DOHH2 (cell line): ENCODE results near the gene ANKRD40CL.

Source experiments
- EZH2phosphoT487 ChIP-seq: fragments of 200-600 bp; sonication (generic); IDR thresholded peaks from 2 replicates; pipeline ENCODE4 v1.6.1; 2017; ENCODE audit warnings: borderline replicate concordance, mild to moderate bottlenecking, antibody characterized with exemption, low read length, moderate library complexity, mixed read lengths
- TF ChIP-seq, protein P1 (sequence below): fragments of 200-600 bp; sonication (generic); IDR thresholded peaks from one replicate; pipeline ENCODE4 v1.5.1; 2014; ENCODE audit warnings: antibody characterized with exemption, mild to moderate bottlenecking, low read depth, low read length; ENCODE audit not compliant: poor library complexity, severe bottlenecking

DNA sequence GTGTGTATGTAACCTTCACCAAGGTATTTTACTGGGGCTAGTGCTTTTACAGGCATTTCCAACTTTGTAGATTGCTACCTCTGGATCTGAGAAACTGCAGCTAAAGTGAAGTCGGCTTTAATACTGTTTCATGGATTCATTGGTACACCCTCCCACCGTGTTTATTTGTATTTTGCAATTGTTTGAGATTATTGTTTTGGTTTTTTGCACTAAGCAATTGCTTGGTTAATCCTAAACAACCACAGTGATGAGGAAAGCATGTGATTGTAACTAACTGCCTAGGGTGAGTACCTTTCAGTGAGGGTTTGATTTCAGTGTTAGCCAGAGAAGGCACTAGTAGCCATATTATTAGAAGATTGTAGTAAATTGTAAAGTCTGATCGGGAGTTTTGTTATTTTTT is 44.6 kb downstream of the ANKRD40CL start:
- TF ChIP-seq, protein P1, sequence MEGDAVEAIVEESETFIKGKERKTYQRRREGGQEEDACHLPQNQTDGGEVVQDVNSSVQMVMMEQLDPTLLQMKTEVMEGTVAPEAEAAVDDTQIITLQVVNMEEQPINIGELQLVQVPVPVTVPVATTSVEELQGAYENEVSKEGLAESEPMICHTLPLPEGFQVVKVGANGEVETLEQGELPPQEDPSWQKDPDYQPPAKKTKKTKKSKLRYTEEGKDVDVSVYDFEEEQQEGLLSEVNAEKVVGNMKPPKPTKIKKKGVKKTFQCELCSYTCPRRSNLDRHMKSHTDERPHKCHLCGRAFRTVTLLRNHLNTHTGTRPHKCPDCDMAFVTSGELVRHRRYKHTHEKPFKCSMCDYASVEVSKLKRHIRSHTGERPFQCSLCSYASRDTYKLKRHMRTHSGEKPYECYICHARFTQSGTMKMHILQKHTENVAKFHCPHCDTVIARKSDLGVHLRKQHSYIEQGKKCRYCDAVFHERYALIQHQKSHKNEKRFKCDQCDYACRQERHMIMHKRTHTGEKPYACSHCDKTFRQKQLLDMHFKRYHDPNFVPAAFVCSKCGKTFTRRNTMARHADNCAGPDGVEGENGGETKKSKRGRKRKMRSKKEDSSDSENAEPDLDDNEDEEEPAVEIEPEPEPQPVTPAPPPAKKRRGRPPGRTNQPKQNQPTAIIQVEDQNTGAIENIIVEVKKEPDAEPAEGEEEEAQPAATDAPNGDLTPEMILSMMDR = no peak
- no peak for TF ChIP-seq EZH2phosphoT487
